DND-41 (cell line): ENCODE results near the gene CCDC27.

ENCODE experiments used
- ATAC-seq: fragments of 200-7000 bp; cut with Tn5 transposase; 3 replicates; pipeline ENCODE4 v1.9.1; 2021; ENCODE audit warnings: low read depth; ENCODE audit not compliant: insufficient read depth
- DNase-seq: peaks from one replicate; pipeline ENCODE4 v3.0.0-alpha.2; 2020
- H2AFZ ChIP-seq: 2 replicates; pipeline ENCODE4 v1.6.0; 2012; ENCODE audit warnings: low read depth, low read length
- H3K27ac ChIP-seq: 2 replicates; pipeline ENCODE4 v1.5.1; 2012; ENCODE audit warnings: low read length, inconsistent platforms
- H3K27me3 ChIP-seq: fragments of 200-600 bp; sonication (generic); 2 replicates; pipeline ENCODE4 v1.6.0; 2012; ENCODE audit warnings: low read length, mild to moderate bottlenecking, inconsistent platforms; ENCODE audit not compliant: insufficient read depth, poor library complexity
- H3K36me3 ChIP-seq: 2 replicates; pipeline ENCODE4 v1.5.1; 2012; ENCODE audit warnings: low read length, inconsistent platforms; ENCODE audit not compliant: insufficient read depth
- H3K4me1 ChIP-seq: 2 replicates; pipeline ENCODE4 v1.5.1; 2012; ENCODE audit warnings: mild to moderate bottlenecking, low read length; ENCODE audit not compliant: insufficient read depth
- H3K4me2 ChIP-seq: 2 replicates; pipeline ENCODE4 v1.6.0; 2012; ENCODE audit warnings: mild to moderate bottlenecking, moderate library complexity, low read length, inconsistent platforms; ENCODE audit not compliant: insufficient read depth
- H3K4me3 ChIP-seq, 2 experiments: fragments of 200-600 bp in 1 of 2; shearing (Covaris generic) in 1 of 2; 2 replicates each; pipeline ENCODE4 v1.5.1; 2012 to 2016; ENCODE audit warnings: inconsistent platforms in 2 of 2, low read length in 2 of 2, mild to moderate bottlenecking in 2 of 2, low read depth in 1 of 2, moderate library complexity in 1 of 2
- H3K79me2 ChIP-seq: 2 replicates; pipeline ENCODE4 v1.6.0; 2012; ENCODE audit warnings: low read length, inconsistent platforms; ENCODE audit not compliant: insufficient read depth
- H3K9ac ChIP-seq: 2 replicates; pipeline ENCODE4 v1.6.0; 2012; ENCODE audit warnings: low read depth, mild to moderate bottlenecking, inconsistent platforms, low read length, moderate library complexity
- H3K9me3 ChIP-seq: 2 replicates; pipeline ENCODE4 v1.5.1; 2012; ENCODE audit warnings: low read length, moderate library complexity, mild to moderate bottlenecking, inconsistent platforms; ENCODE audit not compliant: insufficient read depth, severe bottlenecking
- H4K20me1 ChIP-seq: 2 replicates; pipeline ENCODE4 v1.6.0; 2012; ENCODE audit warnings: low read length; ENCODE audit not compliant: insufficient read depth
- EZH2 ChIP-seq: IDR thresholded peaks from 3 replicates; pipeline ENCODE4 v1.6.1; 2012; ENCODE audit warnings: borderline replicate concordance, low read depth, mild to moderate bottlenecking, moderate library complexity, low read length, inconsistent platforms; ENCODE audit not compliant: severe bottlenecking
- TF ChIP-seq, protein P1 (sequence below): IDR thresholded peaks from 2 replicates; pipeline ENCODE4 v1.5.1; 2012; ENCODE audit warnings: borderline replicate concordance, low read length, moderate library complexity, mild to moderate bottlenecking; ENCODE audit not compliant: poor library complexity, severe bottlenecking; ENCODE audit errors: extremely low read depth

The CCDC27 gene

DNA sequence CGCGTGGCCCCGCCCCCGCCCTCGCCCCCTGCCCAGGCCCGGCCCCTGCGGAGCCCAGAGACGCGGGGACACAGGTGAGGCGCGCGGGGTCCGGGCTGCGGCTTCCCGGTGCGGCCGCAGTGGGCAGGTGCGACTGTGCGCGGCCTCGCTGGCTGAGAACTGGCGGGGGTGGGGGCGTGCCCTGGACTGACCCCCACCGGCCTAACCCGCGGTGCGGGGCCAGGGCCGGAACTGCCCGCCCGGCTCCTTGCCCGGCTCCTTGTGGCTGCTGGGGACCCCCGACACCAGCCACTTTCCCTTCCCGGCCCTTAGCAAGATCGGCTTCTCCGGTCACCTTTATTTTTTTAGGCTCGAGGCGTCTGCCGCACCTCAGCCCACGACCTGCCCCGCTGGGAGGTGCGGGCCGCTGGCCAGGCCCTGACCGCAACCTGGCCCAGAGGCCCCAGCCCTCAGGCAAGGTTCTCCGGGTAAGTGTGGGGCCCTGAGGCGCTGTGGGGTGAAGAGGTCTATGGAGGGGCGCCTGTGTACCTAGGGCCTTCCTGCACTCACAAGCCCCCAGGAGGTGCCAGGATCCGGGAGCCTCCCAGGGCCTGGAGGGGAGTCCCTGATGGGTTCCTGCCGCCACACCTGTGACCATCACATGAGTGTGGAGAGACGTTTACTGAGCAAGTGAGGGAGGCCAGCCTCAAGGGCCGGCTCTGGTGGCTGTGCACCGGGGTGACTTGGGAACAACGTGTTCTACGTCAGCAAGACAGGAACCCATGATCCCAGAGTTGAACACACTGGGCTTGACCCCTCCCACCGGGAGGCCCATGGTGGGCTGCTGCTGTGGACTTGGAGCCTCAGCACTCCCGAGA, 20.7 kb downstream of the CCDC27 start, which contains the start of gene SMIM1:
Gene SMIM1, plus strand, starts transcription at position 35 of the 857 bp plus-strand sequence. CDS start 2,625 bp downstream, outside the sequence.
- no peak within 1 kb of the TSS for H3K27ac ChIP-seq
- no peak for ATAC-seq
- H3K4me3 ChIP-seq, result no peak within 1 kb of the TSS
- H3K9me3 ChIP-seq, result no peaks in the 10 kb centered on the region
- no peak for DNase-seq
- H3K27me3 ChIP-seq, result no peaks in the 10 kb centered on the region
- no peak within 1 kb of the TSS for H3K9ac ChIP-seq
- no peak within 1 kb of the TSS for H2AFZ ChIP-seq
- no peaks in the 10 kb centered on the region for H3K4me1 ChIP-seq
- H3K4me2 ChIP-seq, result no peak within 1 kb of the TSS
- H3K79me2 ChIP-seq, result no peaks in the 10 kb centered on the region
- TF ChIP-seq EZH2, result no peak
- TF ChIP-seq, protein P1, sequence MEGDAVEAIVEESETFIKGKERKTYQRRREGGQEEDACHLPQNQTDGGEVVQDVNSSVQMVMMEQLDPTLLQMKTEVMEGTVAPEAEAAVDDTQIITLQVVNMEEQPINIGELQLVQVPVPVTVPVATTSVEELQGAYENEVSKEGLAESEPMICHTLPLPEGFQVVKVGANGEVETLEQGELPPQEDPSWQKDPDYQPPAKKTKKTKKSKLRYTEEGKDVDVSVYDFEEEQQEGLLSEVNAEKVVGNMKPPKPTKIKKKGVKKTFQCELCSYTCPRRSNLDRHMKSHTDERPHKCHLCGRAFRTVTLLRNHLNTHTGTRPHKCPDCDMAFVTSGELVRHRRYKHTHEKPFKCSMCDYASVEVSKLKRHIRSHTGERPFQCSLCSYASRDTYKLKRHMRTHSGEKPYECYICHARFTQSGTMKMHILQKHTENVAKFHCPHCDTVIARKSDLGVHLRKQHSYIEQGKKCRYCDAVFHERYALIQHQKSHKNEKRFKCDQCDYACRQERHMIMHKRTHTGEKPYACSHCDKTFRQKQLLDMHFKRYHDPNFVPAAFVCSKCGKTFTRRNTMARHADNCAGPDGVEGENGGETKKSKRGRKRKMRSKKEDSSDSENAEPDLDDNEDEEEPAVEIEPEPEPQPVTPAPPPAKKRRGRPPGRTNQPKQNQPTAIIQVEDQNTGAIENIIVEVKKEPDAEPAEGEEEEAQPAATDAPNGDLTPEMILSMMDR, result no peak
- peaks cover 19% of the 10 kb centered on the region for H4K20me1 ChIP-seq
- H3K36me3 ChIP-seq, result no peaks in the 10 kb centered on the region

DNA sequence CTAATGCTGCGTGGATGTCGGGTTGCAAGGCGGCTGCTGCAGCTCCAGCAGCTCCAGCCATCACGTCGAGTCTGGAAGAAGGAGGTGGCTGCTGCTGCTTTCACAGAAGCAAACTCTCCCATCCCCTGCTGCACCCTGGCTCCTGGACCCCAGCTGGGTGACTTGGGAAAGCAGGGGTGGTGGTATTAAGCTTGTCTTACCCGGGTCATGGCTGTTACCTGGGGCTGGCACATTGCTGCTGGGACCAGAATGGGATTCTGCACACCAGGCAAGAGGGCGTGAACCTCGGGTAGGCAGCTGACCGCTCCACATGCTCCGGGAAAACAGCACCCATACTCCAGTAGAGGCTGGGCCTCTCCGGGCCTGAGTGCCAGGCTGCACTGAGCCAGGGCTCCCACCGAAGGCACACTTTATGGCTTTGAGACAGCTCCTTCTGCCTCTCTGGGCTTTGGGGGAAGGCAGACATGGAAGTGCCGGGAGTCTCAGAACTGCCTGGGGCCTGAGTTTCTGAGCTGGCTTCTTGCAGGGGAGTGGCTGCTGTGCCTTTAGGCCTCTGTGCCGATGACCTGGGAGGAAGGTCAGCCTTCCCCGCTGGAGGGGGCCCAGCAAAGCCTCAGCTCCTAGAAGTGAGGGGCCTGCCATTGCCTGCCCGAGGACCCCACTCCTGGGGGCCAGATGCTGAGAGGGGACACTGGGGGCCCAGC, 21.5 kb downstream of the CCDC27 start:
- Histone ChIP-seq H3K27me3 (no peaks in the 10 kb centered on the region), H4K20me1 (peaks cover 24% of the 10 kb centered on the region), H3K79me2 (no peaks in the 10 kb centered on the region), H3K4me2 (no peak overlapping the region), H3K9ac (no peak overlapping the region), H3K4me1 (no peaks in the 10 kb centered on the region), H3K9me3 (no peaks in the 10 kb centered on the region), H3K4me3 (no peak overlapping the region), H3K36me3 (0 out of 2 replicates have a peak, but pooled peaks cover under 1% of the 10 kb centered on the region), H3K27ac (no peak overlapping the region), H2AFZ (no peak overlapping the region)
- TF ChIP-seq EZH2, result no peak
- TF ChIP-seq, protein P1, result no peak
- DNase-seq, result no peak
- ATAC-seq, result no peak

DNA sequence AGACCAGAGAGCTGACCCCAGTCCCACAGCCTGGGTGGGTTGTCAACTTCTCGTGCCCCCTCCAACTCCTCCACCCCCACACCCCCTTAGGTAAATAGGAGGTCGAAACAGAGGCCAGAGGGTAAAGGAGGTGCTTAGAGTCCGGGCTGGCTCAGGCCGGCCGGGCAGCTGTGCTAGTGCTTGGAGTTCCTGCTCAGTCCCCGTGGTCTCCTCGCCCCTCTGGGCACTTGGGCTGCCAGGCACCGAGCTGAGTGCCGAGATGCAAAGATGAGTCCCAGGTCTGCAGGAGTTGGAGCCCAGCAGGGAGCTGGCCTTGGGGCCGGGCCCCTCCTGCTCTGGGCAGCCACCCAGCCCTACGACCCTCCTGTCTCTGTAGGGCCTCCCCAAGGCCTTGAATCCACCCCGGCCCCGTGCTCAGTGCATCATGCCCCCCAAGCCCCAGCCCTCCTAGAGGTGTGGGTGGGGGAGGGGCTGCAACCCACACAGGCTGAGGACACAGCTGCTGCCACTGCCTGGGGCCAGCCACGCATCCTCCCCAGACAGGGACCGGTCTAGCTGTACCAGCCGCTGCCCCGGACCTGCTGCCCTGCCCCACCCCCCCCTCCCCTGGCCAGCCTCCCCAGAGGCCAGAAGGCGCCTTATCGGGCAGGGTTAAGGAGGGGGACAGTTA, 22.2 kb downstream of the CCDC27 start:
- Histone ChIP-seq H3K9me3 (no peaks in the 10 kb centered on the region), H3K79me2 (no peaks in the 10 kb centered on the region), H3K4me1 (no peaks in the 10 kb centered on the region), H3K4me3 (no peak overlapping the region), H3K36me3 (peaks cover 7% of the 10 kb centered on the region), H2AFZ (no peak overlapping the region), H3K27ac (no peak overlapping the region), H3K4me2 (no peak overlapping the region), H4K20me1 (peaks cover 24% of the 10 kb centered on the region), H3K27me3 (no peaks in the 10 kb centered on the region), H3K9ac (no peak overlapping the region)
- DNase-seq (no peak), ATAC-seq (no peak)
- TF ChIP-seq EZH2, result no peak
- TF ChIP-seq, protein P1, result no peak
